Transverse colon (tissue), 4 donors: ENCODE data around the gene PAPSS1. TPM values are rescaled to one million over a fixed set of nuclear protein-coding genes. Genes with fewer than 3 reads are reported as not detected.

Experiments
- DNase-seq: peaks from one replicate; pipeline ENCODE4 v3.0.0-alpha.2; 2019
- H3K27ac ChIP-seq, 4 donors: fragments of 200-600 bp; sonication (generic); 2 replicates each; pipeline ENCODE4 v1.5.1; 2016 to 2018; ENCODE audit warnings: inconsistent platforms in 4 of 4
- H3K27me3 ChIP-seq: fragments of 200-600 bp; sonication (generic); 2 replicates; pipeline ENCODE4 v1.5.1; 2017; ENCODE audit warnings: inconsistent platforms
- H3K36me3 ChIP-seq, 4 donors: fragments of 200-600 bp; sonication (generic); 2 replicates each; pipeline ENCODE4 v1.5.1; 2017 to 2019; ENCODE audit warnings: inconsistent platforms in 4 of 4
- H3K4me1 ChIP-seq, 4 donors: fragments of 200-600 bp; sonication (generic); 2 replicates each; pipeline ENCODE4 v1.5.1; 2017 to 2020; ENCODE audit warnings: inconsistent platforms in 4 of 4
- H3K4me3 ChIP-seq, 4 donors: fragments of 200-600 bp; sonication (generic); 1 replicate in 1 of 4; 2 replicates in 3 of 4; pipeline versions ENCODE4 v1.5.1 to v1.6.1; 2017 to 2019; ENCODE audit warnings: inconsistent platforms in 4 of 4
- H3K9me3 ChIP-seq, 2 donors: fragments of 200-600 bp; sonication (generic); 2 replicates each; pipeline ENCODE4 v1.5.1; 2017 to 2019; ENCODE audit warnings: inconsistent platforms in 2 of 2
- EP300 ChIP-seq: sonication (generic); formaldehyde crosslinking; IDR thresholded peaks from one replicate; pipeline ENCODE4 v1.6.1; 2017; ENCODE audit warnings: antibody characterized with exemption, low read depth
- POLR2A ChIP-seq: fragments of 450-650 bp; IDR thresholded peaks from one replicate; pipeline ENCODE4 v1.6.1; 2016; ENCODE audit warnings: antibody characterized with exemption, mild to moderate bottlenecking, moderate library complexity
- POLR2AphosphoS5 ChIP-seq, 3 donors: sonication (generic); formaldehyde crosslinking; IDR thresholded peaks; one replicate each; pipeline ENCODE4 v1.6.1; 2016; ENCODE audit warnings: antibody characterized with exemption in 3 of 3
- WGBS, 2 donors: methylation state at CpG; one replicate each; pipeline ENCODE4 v1.1.5; 2018; ENCODE audit warnings: low coverage in 1 of 2; 5-methylcytosine and 5-hydroxymethylcytosine counted together
- in situ Hi-C, 4 donors: fragments of 200-750 bp; cut with MboI; loops; one replicate each; pipeline versions ENCODE4 v1.15.0 to v1.15.1; 2017; ENCODE audit warnings: low sequenced_read_pairs in 3 of 4, low pct_ligation_motif_present in 1 of 4, low pct_unique_long_range_greater_than_20kb in 1 of 4
- intact Hi-C: fragments of 100-400 bp; cut with DNase I; formaldehyde crosslinking; loops from one replicate; pipeline ENCODE4 v1.15.1; 2023; ENCODE audit warnings: low total_unique reads
- total RNA-seq, 4 donors: library from RNA; depleted of rRNA; stranded (reverse); fragments of >200 nt; gene quantifications; one replicate each; pipeline ENCODE4 v1.1.0, GENCODE V29; 2016
- TF ChIP-seq, protein P1 (sequence below), 5 experiments: fragments of 200-600 bp in 3 of 5; fragments of 450-650 bp in 2 of 5; sonication (generic) in 3 of 5; IDR thresholded peaks; 1 replicate in 2 of 5; 2 replicates in 3 of 5; pipeline ENCODE4 v1.5.1; 2016 to 2017; ENCODE audit warnings: antibody characterized with exemption in 5 of 5, inconsistent platforms in 3 of 5, mild to moderate bottlenecking in 2 of 5, moderate library complexity in 1 of 5

The PAPSS1 gene
- total RNA-seq, 4 donors from 2014 or later: 7.5 to 23.3 (median 16.8) TPM

DNA sequence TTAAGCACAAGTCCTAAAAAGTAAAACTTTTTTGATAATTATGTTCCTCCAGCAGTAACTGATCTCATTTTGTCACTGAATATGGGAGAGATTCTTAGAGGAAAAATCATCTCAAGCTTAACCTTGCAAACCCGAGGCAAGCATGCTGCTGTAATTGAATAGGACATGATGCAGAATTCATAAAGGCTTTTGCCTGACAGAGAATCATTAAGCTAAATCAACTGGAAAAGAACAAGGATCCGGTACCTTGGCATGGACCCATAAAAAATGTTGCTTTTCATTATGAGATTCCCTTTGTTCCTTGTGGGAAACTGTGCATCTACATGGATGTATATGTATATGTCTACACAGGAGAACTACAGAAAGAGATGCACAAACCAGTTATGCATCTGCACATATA lies 149.1 kb downstream of the PAPSS1 start:
- Histone ChIP-seq H3K36me3 (no peaks in the 10 kb centered on the region), H3K9me3 (peaks cover 0 to 6% of the 10 kb centered on the region in 2 donors), H3K4me1 (no peaks in the 10 kb centered on the region), H3K4me3 (no peak overlapping the region), H3K27me3 (no peaks in the 10 kb centered on the region), H3K27ac (no peak overlapping the region)
- in situ Hi-C loops (no loop called here), intact Hi-C loops (no loop called here)
- TF ChIP-seq, protein P1, sequence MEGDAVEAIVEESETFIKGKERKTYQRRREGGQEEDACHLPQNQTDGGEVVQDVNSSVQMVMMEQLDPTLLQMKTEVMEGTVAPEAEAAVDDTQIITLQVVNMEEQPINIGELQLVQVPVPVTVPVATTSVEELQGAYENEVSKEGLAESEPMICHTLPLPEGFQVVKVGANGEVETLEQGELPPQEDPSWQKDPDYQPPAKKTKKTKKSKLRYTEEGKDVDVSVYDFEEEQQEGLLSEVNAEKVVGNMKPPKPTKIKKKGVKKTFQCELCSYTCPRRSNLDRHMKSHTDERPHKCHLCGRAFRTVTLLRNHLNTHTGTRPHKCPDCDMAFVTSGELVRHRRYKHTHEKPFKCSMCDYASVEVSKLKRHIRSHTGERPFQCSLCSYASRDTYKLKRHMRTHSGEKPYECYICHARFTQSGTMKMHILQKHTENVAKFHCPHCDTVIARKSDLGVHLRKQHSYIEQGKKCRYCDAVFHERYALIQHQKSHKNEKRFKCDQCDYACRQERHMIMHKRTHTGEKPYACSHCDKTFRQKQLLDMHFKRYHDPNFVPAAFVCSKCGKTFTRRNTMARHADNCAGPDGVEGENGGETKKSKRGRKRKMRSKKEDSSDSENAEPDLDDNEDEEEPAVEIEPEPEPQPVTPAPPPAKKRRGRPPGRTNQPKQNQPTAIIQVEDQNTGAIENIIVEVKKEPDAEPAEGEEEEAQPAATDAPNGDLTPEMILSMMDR (IDR thresholded peaks at IDR 0.05): no peak
- TF ChIP-seq EP300: no peak
- WGBS, 2 donors: 50 to 66% methylated on average over 2 of the region's 2 CpGs
- DNase-seq: no peak

DNA sequence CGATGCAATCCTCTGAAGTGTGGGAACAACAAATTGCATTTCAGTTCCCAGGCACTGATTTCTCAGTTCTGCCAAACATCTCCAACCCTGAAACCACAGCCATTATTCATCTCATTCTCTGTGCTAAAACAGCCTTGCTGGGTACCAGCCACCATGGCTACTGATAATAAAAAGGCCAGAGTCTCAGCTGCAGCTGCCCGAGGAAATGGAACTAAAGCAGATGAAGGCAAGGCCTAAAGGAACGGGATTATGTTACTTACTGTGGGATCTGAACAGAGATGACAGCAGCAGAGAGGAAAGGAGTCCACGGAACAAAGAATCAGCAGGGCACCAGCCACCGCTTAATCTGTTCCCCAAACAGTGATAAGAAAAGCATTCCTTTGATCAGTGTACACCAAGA lies 155.7 kb downstream of the PAPSS1 start:
- in situ Hi-C loops (no loop called here), intact Hi-C loops (no loop called here)
- TF ChIP-seq POLR2AphosphoS5 (IDR thresholded peaks at IDR 0.05) (no peak), POLR2A (no peak)
- TF ChIP-seq, protein P1 (IDR thresholded peaks at IDR 0.05): no peak
- H3K4me3 ChIP-seq: no peak overlapping the region
- WGBS, 2 donors: 61 to 69% methylated on average over 2 to 5 of the region's 5 CpGs
- H3K4me1 ChIP-seq: no peaks in the 10 kb centered on the region
- DNase-seq: no peak
- H3K36me3 ChIP-seq: no peaks in the 10 kb centered on the region
- H3K27me3 ChIP-seq: no peaks in the 10 kb centered on the region
- no peak overlapping the region for H3K27ac ChIP-seq
- peaks cover 0 to 6% of the 10 kb centered on the region in 2 donors for H3K9me3 ChIP-seq

Other genes starting within 250 kb of the PAPSS1 start
- gene SGMS2, start 104.7 kb upstream of the PAPSS1 start, total RNA-seq: 100 to 1,000 TPM in 3 of 4 donors, 10 to 100 TPM in 1; 75.8 to 203 (median 122) TPM
- 1 to 10 TPM; 3.5 to 8.6 (median 5.1) TPM for gene CYP2U1, start 211.3 kb upstream of the PAPSS1 start, total RNA-seq